WTC11 (cell line): ENCODE measurements around the gene AGPAT3.

Experiments used
- ATF1 ChIP-seq: sonication (generic); formaldehyde crosslinking; IDR thresholded peaks from 2 replicates; pipeline ENCODE4 v1.8.1; 2023; ENCODE audit warnings: mild to moderate bottlenecking, moderate library complexity, missing genetic modification reagents
- CREB1 ChIP-seq: sonication (generic); formaldehyde crosslinking; IDR thresholded peaks from 2 replicates; pipeline ENCODE4 v1.8.0; 2023; ENCODE audit warnings: mild to moderate bottlenecking, missing genetic modification reagents
- CTCF ChIP-seq: fragments of 200-600 bp; IDR thresholded peaks from 2 replicates; pipeline ENCODE4 v1.8.0; 2022; ENCODE audit warnings: antibody characterized with exemption
- MLX ChIP-seq: sonication (generic); formaldehyde crosslinking; IDR thresholded peaks from 2 replicates; pipeline ENCODE4 v1.8.1; 2023; ENCODE audit warnings: mild to moderate bottlenecking, missing genetic modification reagents, moderate library complexity

DNA sequence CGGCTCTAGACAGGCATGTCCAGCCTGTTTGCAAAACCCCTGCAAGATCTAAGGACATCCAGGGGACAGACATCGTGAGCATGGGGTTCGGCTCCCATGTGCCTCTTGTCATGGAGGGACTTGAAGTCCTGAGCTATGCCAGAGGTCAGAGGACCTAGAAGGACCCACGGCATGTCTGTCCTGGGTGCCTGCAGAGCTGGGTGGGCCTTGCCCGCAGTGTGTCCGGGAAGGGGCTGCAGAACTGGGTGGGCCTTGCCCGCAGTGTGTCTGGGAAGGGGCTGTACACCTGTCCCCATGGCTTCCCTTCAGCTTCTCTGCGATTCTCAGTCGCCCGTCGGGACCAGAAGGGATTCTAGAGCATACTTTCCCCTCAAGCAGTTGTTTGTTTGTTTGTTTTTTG is 127.1 kb downstream of the AGPAT3 start:
- no peak for TF ChIP-seq ATF1 (CRISPR knock-in tag)
- TF ChIP-seq CTCF = no peak
- TF ChIP-seq MLX = no peak
- no peak for TF ChIP-seq CREB1
